ACC112 (cell line): ENCODE data around the gene SRI.

Source experiments
- H2AFZ ChIP-seq: fragments of 200-600 bp; sonication (generic); one replicate; pipeline ENCODE4 v1.6.0; 2017; ENCODE audit warnings: antibody characterized with exemption, low read length; ENCODE audit not compliant: unreplicated experiment
- H3K27ac ChIP-seq: fragments of 200-600 bp; sonication (generic); 2 replicates; pipeline ENCODE4 v1.5.1; 2014; ENCODE audit warnings: low read depth, mild to moderate bottlenecking, antibody characterized with exemption, low read length, moderate library complexity
- H3K27me3 ChIP-seq: fragments of 200-600 bp; sonication (generic); 2 replicates; pipeline ENCODE4 v1.6.1; 2014; ENCODE audit warnings: mild to moderate bottlenecking, antibody characterized with exemption, low read length, moderate library complexity, mixed read lengths; ENCODE audit not compliant: insufficient read depth
- H3K36me3 ChIP-seq: fragments of 200-600 bp; sonication (generic); 2 replicates; pipeline ENCODE4 v1.6.1; 2016; ENCODE audit warnings: mild to moderate bottlenecking, antibody characterized with exemption, low read length, moderate library complexity, mixed read lengths; ENCODE audit not compliant: insufficient read depth
- H3K4me1 ChIP-seq: fragments of 200-600 bp; sonication (generic); one replicate; pipeline ENCODE4 v1.6.1; 2016; ENCODE audit warnings: low read length, mixed read lengths; ENCODE audit not compliant: insufficient read depth, unreplicated experiment, control insufficient read depth
- H3K4me3 ChIP-seq: fragments of 200-600 bp; sonication (generic); 2 replicates; pipeline ENCODE4 v1.5.1; 2014; ENCODE audit warnings: mild to moderate bottlenecking, low read depth, low read length
- H3K79me2 ChIP-seq: fragments of 200-600 bp; sonication (generic); one replicate; pipeline ENCODE4 v1.6.0; 2016; ENCODE audit warnings: low read length; ENCODE audit not compliant: control insufficient read depth, unreplicated experiment, insufficient read depth

The SRI gene

GRCh38 chr7:88256906-88257305, 37.1 kb upstream of the SRI start:
- no peaks in the 10 kb centered on the region for H3K27me3 ChIP-seq
- peaks cover 14% of the 10 kb centered on the region for H3K4me1 ChIP-seq
- no peak overlapping the region for H3K27ac ChIP-seq
- no peaks in the 10 kb centered on the region for H3K36me3 ChIP-seq
- H2AFZ ChIP-seq: no peak overlapping the region
- no peaks in the 10 kb centered on the region for H3K79me2 ChIP-seq
- H3K4me3 ChIP-seq: no peak overlapping the region

- no peak overlapping the region for H2AFZ ChIP-seq
- no peaks in the 10 kb centered on the region for H3K79me2 ChIP-seq
- peak overlapping the region; percentile 33; the same call in 1 of the 2 replicates for H3K27ac ChIP-seq
- no peaks in the 10 kb centered on the region for H3K36me3 ChIP-seq
- peaks cover 14% of the 10 kb centered on the region for H3K4me1 ChIP-seq
- H3K4me3 ChIP-seq: no peak overlapping the region
- no peaks in the 10 kb centered on the region for H3K27me3 ChIP-seq
Measured at GRCh38 chr7:88254721-88255424, 35.0 kb upstream of the SRI start.

DNA sequence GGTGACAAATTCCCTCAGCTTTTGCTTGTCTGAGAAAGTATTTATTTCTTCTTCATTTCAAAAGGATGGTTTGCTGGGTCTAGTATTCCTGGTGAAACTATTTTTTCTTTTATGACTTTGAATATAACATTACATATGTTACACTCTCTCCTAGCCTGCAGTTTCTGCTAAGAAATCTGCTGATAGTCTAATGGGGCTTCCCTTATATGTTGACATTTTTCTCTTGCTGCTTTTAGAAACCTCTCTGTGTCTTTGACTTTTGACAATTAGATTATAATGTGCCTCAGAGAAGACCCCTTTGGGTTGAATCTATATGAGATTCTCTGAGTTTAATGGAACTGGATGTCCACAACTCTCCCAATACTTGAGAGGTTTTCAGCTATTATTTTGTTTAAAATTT, 33.8 kb upstream of the SRI start:
- Histone ChIP-seq H3K4me1 (peaks cover 14% of the 10 kb centered on the region), H3K79me2 (no peaks in the 10 kb centered on the region), H2AFZ (no peak overlapping the region), H3K36me3 (no peaks in the 10 kb centered on the region), H3K27ac (no peak overlapping the region), H3K4me3 (no peak overlapping the region), H3K27me3 (no peaks in the 10 kb centered on the region)

- Histone ChIP-seq H3K27ac (no peak overlapping the region), H3K4me3 (no peak overlapping the region), H2AFZ (no peak overlapping the region), H3K36me3 (no peaks in the 10 kb centered on the region), H3K27me3 (no peaks in the 10 kb centered on the region), H3K79me2 (no peaks in the 10 kb centered on the region), H3K4me1 (no peaks in the 10 kb centered on the region)
Measured at GRCh38 chr7:88244258-88244657, 24.4 kb upstream of the SRI start.

DNA sequence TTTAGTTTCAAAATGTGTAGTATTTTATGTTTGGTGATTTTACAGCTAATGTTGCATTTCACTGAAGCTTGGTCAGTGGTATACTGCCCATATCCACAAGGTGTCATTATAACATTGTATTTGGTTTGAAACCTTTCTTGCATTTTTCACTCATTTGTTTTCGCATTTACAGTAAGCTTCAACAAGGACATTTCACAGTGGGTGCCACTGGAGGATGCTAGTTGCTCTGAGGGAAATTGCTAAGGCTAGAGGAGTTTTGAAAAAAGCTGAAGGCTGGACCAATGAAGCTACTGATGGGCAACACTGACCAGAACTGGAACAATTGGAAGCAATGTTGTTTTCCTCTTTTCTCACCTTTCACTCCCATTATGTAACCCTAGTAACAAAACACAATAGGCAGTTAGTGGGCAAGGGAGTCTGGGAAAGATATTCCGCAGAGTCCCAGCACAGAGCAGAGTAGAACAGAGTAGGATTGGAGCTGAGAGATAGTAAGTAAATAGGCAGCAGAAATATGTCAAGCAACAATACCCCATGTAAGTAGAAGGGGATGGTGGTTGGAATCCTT, 23.6 kb upstream of the SRI start:
- no peak overlapping the region for H3K4me3 ChIP-seq
- no peaks in the 10 kb centered on the region for H3K4me1 ChIP-seq
- H3K79me2 ChIP-seq: no peaks in the 10 kb centered on the region
- H3K36me3 ChIP-seq: no peaks in the 10 kb centered on the region
- H2AFZ ChIP-seq: no peak overlapping the region
- no peaks in the 10 kb centered on the region for H3K27me3 ChIP-seq
- H3K27ac ChIP-seq: no peak overlapping the region

DNA sequence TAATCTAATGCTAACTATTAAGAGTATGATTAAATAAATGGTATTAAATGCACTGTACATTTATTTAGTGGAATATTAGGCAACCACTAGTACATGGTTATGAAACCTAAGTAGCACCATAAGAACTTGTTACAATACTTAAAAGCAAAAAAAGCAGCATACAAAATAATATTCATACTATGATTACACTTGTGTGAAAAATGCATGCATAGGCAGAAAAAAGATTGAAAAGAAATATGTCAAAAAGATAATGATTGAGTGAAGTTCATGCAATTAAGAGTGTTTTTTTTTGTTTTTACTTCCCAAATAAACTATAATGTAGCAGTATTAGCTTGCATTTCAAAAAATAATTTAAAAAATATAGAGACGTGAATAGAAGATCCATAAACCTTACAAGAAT, 20.0 kb upstream of the SRI start:
- Histone ChIP-seq H3K79me2 (no peaks in the 10 kb centered on the region), H3K27ac (no peak overlapping the region), H3K36me3 (no peaks in the 10 kb centered on the region), H3K27me3 (no peaks in the 10 kb centered on the region), H3K4me1 (no peaks in the 10 kb centered on the region), H3K4me3 (no peak overlapping the region), H2AFZ (no peak overlapping the region)

DNA sequence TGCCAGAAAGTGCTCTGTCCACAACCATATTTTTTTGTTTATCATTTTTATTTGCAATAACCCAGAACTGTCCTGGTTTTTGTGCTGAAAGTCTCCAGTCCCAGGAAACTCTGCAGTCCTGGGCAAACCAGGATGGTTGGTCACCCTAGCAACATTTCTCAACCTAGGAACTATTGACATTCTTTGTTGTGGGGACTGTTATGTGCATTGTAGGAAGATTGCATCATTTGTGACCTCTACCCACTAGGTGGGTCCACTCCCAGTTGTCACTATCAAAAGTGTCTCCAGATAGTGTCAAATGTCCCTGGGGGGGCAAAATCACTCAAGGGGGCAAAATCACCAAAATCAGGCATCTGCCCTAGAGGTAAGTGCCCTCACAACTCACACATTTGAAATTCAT, 14.0 kb upstream of the SRI start:
- Histone ChIP-seq H3K27ac (no peak overlapping the region), H2AFZ (no peak overlapping the region)

DNA sequence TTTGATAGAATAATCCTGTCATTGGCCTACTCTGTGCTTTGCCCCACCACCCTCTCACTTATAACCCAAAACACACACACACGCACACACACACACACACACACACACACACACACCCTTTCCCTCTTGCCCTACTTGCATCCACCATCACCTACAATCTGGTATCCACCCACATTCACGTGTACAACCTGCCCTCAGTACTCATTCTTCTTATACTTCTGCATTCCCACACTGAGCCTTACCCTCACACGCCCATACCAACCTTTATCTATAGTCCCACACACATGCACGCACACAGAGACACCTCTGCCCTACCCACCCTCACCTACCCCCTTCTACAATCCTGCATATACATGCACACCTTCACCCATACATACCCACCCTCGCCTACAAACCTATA, 10.8 kb upstream of the SRI start:
- H3K36me3 ChIP-seq: no peaks in the 10 kb centered on the region
- no peaks in the 10 kb centered on the region for H3K27me3 ChIP-seq
- peaks cover 18% of the 10 kb centered on the region for H3K4me1 ChIP-seq
- no peak overlapping the region for H2AFZ ChIP-seq
- no peak overlapping the region for H3K4me3 ChIP-seq
- no peaks in the 10 kb centered on the region for H3K79me2 ChIP-seq
- H3K27ac ChIP-seq: no peak overlapping the region

More for the DNA sequence above, 14.0 kb upstream of the SRI start:
- H3K27me3 ChIP-seq: no peaks in the 10 kb centered on the region
- H3K4me3 ChIP-seq: no peak overlapping the region
- H3K36me3 ChIP-seq: no peaks in the 10 kb centered on the region
- no peaks in the 10 kb centered on the region for H3K4me1 ChIP-seq
- H3K79me2 ChIP-seq: no peaks in the 10 kb centered on the region

DNA sequence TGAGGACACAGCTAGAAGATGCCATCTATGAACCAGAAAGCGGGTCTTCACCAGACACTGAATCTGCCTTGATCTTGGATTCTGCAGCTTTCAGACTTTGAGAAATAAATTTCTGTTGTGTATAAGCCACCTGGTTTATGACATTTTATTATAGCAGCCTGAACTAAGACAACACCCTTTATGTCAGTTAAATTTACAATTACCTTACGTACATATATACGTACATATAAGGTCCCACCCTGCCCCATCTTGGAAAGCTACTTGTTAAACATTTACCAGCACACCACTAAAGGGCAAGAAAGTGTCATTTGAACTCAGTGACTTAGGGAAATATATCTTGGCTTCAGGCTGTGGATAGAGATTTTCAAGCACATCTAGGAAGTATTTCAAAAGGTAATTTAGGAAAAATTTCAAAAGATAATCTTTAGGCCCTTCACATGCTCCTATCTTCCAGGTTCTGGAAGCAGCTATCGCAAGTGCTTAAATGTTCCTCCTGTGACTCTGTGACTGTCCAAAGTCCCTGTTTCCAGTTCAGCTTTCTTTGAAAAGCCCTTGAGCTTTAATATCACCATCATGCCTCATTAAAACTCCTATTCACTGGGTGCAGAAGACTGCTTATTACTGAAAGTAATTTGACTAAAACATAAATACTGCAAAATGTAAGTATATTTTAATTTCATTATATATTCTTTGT, 9.6 kb upstream of the SRI start:
- no peak overlapping the region for H2AFZ ChIP-seq
- H3K27ac ChIP-seq: no peak overlapping the region
- no peaks in the 10 kb centered on the region for H3K27me3 ChIP-seq
- no peak overlapping the region for H3K4me3 ChIP-seq
- H3K4me1 ChIP-seq: peaks cover 30% of the 10 kb centered on the region
- no peaks in the 10 kb centered on the region for H3K79me2 ChIP-seq
- H3K36me3 ChIP-seq: no peaks in the 10 kb centered on the region

DNA sequence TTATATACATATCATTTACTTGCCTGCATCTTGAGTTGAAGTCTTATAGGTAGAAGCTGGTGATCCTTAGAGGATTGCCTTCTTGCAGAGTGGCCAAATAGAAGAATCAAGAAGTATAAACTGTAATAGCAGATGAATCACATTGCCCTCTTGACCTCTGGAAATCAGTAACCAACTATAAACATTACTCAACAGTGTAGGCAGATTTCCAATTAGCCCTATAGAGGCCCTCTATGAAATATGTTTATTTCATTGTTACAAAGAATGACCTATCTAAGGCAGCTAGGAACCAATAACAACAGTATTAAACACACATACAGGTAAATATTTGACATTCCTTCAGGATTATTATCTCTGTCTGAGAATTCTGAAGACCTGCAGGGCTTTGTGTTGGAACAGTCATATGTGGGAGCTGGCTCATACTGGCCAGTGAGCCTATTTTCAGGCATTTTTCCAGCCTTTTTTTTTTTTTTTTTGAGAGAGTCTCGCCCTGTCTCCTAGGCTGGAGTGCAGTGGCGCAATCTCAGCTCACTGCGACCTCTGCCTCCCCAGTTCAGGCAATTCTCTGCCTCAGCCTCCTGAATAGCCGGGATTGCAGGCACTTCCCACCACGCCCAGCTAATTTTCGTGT, 7.2 kb upstream of the SRI start:
- H3K36me3 ChIP-seq: no peaks in the 10 kb centered on the region
- H3K27ac ChIP-seq: peak overlapping the region; percentile 69
- H3K4me1 ChIP-seq: peaks cover 36% of the 10 kb centered on the region
- H2AFZ ChIP-seq: no peak overlapping the region
- H3K27me3 ChIP-seq: no peaks in the 10 kb centered on the region
- H3K79me2 ChIP-seq: no peaks in the 10 kb centered on the region
- no peak overlapping the region for H3K4me3 ChIP-seq
